B cell (primary cell): Measurements from ENCODE around the gene TMEM213.

Source experiments
- CTCF ChIP-seq: fragments of 200-600 bp; IDR thresholded peaks from one replicate; pipeline ENCODE4 v1.8.0; 2022; ENCODE audit warnings: antibody characterized with exemption, mild to moderate bottlenecking
- EZH2 ChIP-seq: IDR thresholded peaks from 2 replicates; pipeline ENCODE4 v1.6.1; 2012; ENCODE audit warnings: borderline replicate concordance, low read depth, mild to moderate bottlenecking, moderate library complexity, low read length; ENCODE audit not compliant: insufficient read depth, poor library complexity, severe bottlenecking

DNA sequence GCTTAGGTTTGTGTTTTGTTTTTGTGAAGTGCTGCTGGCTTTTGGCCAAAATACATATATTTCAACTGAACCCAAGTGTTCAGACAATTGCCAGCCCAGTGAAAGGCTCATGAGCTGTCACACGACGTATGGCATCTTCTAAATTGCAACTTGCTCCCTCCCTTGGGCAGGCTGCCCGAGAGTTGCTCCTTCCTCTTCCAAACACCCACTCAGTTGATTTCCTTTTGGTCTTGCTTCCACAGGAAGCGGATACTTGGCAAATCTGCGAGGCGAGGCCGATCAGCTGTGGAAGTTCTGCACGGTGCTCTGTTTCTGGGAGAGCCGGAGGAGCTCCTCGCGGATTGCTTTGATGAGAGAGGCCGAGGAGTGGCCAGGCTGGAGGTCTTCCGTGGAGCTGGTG, 39.8 kb downstream of the TMEM213 start:
- TF ChIP-seq CTCF (no peak), EZH2 (no peak)
